Skeletal muscle satellite cell (primary cell): ENCODE data around the gene VTCN1.
"Not testable (repeated sequence)": the region's sequence is repeated elsewhere in the genome, so short reads cannot be mapped to it uniquely, and the experiment has no call there.

ENCODE experiments used
- H3K27me3 ChIP-seq: 2 replicates; pipeline ENCODE4 v1.7.0; 2013; ENCODE audit warnings: low read length; ENCODE audit not compliant: control insufficient read depth, insufficient read depth
- H3K36me3 ChIP-seq: 2 replicates; pipeline ENCODE4 v1.7.0; 2013; ENCODE audit warnings: mild to moderate bottlenecking, control low read depth, low read length; ENCODE audit not compliant: insufficient read depth
- H3K4me1 ChIP-seq: 2 replicates; pipeline ENCODE4 v1.7.0; 2013; ENCODE audit warnings: low read length; ENCODE audit not compliant: control insufficient read depth, insufficient read depth
- H3K4me2 ChIP-seq: 2 replicates; pipeline ENCODE4 v1.7.0; 2013; ENCODE audit warnings: mild to moderate bottlenecking, low read length
- H3K4me3 ChIP-seq: 2 replicates; pipeline ENCODE4 v1.7.0; 2013; ENCODE audit warnings: low read length
- H3K9ac ChIP-seq: 2 replicates; pipeline ENCODE4 v1.7.0; 2013; ENCODE audit warnings: mild to moderate bottlenecking, low read depth, low read length, moderate library complexity
- H3K9me3 ChIP-seq: replicated peaks from 2 replicates; pipeline ENCODE4 v1.7.0; 2013; ENCODE audit warnings: mild to moderate bottlenecking, control low read depth, low read length

Gene VTCN1

DNA sequence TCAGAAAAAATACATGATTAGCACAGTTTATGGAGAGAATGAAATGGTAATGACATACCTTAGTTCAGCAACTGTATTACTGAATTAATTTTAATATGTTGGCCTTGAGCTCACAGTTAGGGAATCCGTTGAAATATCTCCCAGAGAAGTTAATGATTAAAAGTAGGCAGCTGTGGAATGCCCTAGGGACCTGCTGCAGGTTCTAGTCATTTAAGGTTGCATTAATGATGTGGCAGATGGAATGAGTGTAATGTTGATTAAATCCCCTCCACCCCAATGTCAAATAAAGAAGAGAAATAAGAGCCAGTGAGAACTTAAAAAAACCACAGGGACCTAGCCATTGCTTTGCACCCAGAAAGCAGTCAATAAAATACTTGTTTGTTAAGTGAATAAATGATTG lies 48.8 kb downstream of the VTCN1 start:
- Histone ChIP-seq H3K4me2 (no peak overlapping the region), H3K4me1 (peaks cover 2% of the 10 kb centered on the region), H3K9ac (no peak overlapping the region), H3K27me3 (peaks cover 7% of the 10 kb centered on the region), H3K36me3 (no peaks in the 10 kb centered on the region), H3K9me3 (no peaks in the 10 kb centered on the region), H3K4me3 (no peak overlapping the region)

DNA sequence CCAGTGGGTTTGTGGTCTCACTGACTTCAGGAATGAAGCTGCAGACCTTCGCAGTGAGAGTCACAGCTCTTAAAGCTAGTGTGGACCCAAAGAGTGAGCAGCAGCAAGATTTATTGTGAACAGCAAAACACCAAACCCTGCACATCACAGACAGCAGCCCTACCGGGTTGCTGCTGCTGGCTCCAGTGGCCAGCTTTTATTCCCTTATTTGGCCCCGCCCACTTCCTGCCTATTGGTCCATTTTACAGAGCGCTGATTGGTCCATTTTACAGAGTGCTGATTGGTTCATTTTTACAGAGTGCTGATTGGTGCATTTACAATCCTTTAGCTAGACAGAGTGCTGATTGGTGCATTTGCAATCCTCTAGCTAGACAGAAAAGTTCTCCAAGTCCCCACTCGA lies 59.4 kb downstream of the VTCN1 start:
- not testable (repeated sequence) for H3K4me3 ChIP-seq, H3K9ac ChIP-seq, H3K36me3 ChIP-seq, H3K9me3 ChIP-seq, H3K27me3 ChIP-seq, H3K4me2 ChIP-seq
- H3K4me1 ChIP-seq, result peaks cover 18% of the 10 kb centered on the region

DNA sequence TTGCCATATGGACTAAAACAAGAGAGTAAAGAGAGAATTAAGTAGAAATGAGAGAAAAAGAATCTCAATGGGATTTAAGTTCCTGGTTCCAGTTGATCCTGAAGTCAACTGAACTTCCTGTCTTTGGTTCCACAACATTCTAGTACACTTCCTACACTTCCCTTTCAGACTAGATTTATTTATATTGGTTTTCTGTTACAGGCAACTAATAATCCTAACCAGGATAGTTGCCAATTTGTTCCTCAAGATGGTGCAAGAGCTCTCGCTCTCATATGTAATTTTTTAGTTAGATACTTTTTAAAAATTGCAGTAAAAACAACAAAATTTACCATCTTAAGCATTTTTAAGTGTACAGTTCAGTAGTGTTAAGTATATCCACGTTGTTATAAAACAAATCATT lies 60.4 kb downstream of the VTCN1 start:
- Histone ChIP-seq H3K4me3 (no peak overlapping the region), H3K9ac (no peak overlapping the region), H3K4me1 (peaks cover 21% of the 10 kb centered on the region), H3K36me3 (no peaks in the 10 kb centered on the region), H3K4me2 (no peak overlapping the region), H3K27me3 (no peaks in the 10 kb centered on the region), H3K9me3 (no peaks in the 10 kb centered on the region)

DNA sequence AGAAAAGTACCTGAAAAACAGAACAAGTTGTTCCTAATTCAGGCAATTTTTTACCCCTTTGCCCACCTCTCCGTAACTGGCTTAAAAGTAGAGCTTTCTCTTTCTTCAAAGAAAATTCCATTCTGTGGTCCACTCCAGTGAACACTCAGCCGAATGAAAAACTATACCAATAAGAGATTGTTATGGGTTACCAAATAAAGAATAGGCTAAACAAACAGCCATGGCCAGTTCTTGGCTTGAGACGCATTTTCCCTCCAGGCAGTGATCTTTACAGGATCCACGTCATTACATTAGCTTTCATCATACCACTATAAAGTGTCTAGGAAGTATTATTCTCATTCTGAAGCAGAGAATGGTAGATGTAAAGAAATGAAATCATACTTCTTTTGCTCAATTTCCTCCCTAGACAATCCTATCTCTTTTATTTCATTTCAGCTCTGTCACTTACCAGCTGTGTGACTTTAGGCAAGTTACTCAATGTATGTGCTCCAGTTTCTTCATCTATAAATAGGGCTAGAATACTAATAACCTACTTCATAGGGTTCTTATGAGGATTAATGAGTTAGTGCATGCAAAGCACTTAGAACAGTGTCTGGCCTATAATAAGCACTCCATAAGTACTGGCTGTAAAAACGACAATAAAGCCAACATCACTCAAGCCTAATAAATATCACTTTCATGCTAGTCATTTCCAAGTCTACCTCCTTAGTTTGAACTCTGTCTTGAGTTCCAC lies 62.7 kb downstream of the VTCN1 start:
- Histone ChIP-seq H3K4me1 (peaks cover 21% of the 10 kb centered on the region), H3K9me3 (no peaks in the 10 kb centered on the region), H3K36me3 (no peaks in the 10 kb centered on the region), H3K4me2 (no peak overlapping the region), H3K9ac (peak overlapping the region; percentile 4), H3K27me3 (no peaks in the 10 kb centered on the region), H3K4me3 (peak overlapping the region; percentile 26)

DNA sequence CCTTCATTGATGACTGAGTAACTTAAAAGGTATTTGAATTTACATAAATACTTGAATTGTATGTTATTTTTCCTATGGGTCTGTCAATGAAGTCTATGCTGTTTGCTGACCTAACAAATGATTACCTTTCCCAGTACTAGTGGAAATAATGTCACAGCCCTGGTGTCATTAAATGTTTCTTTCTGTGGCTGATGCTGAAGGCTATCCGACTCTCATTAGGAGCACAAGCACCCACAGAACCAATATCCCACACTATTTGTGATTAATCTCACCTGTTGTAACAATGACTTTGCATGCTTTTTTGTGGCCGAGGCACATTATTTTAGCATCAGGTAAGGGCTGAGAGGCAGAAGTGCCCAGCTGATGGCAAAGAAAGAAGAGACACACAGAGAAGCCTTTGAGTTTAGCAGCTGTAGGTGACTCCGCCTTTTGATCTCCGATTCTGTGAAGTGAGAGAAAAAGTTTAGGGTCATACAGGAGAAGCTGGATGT lies 63.3 kb downstream of the VTCN1 start:
- Histone ChIP-seq H3K4me1 (peaks cover 21% of the 10 kb centered on the region), H3K27me3 (no peaks in the 10 kb centered on the region), H3K9me3 (no peaks in the 10 kb centered on the region)

DNA sequence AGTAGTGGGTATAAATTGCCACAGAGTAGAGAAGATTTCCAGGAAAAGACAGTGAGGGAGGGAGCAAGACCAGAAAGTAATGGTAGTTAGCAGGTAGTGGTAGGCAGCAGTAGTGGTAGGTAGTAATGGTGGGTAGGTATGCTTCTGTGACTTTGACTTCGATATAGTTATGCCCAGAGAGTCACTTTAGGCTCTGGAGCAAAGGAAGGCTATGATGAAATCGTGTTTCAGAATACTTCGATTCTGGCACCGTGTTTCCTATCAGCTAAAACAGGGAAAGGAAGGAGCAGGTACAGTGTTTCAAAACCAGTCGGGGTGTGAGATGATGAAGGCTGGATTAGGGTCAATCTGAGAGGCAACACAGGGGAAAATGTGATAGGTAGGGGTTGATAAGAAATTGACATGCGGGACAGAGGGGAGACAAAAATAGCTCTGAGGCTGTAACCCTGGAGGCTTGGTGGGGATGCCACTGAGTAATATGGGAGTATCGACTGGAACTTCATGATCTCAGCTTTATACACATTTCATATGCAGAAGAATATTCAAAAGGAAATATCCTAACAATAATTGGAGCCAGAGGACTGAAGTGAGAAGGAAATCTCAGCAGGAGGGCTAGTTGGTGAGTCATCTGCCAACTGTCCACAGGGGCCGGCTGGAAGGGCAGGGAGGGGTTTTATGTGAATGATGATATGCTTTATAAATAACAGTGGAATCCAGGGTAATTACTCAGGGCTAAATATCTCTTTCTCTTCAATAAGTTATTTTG lies 64.0 kb downstream of the VTCN1 start:
- H3K4me2 ChIP-seq, result peak overlapping the region; percentile 61
- no peaks in the 10 kb centered on the region for H3K27me3 ChIP-seq
- no peak overlapping the region for H3K9ac ChIP-seq
- H3K4me3 ChIP-seq, result no peak overlapping the region
- no peaks in the 10 kb centered on the region for H3K9me3 ChIP-seq
- peaks cover 21% of the 10 kb centered on the region for H3K4me1 ChIP-seq
- H3K36me3 ChIP-seq, result no peaks in the 10 kb centered on the region

More for the DNA sequence above, 63.3 kb downstream of the VTCN1 start:
- peak overlapping the region; percentile 61 for H3K4me2 ChIP-seq
- no peaks in the 10 kb centered on the region for H3K36me3 ChIP-seq
- H3K4me3 ChIP-seq, result peak overlapping the region; percentile 26
- peak overlapping the region; percentile 4 for H3K9ac ChIP-seq

DNA sequence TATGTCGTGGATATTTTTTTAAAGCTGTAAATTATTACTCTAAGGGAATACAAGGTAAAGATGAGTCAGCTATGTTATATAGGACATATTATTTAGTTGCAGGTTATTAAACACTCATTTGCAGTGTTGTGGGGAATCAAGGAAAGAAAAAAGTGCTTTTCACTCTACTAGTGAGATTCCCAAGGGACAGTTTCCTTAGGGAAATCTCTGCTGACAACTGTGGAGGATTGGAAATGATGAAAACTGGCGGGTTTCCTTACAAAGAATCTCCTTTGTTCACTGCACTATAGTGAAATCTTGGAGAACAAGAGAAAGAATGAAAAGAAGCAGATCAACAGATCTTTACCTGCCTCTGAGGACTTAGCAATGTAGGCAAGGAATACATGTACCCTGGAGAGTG lies 64.7 kb downstream of the VTCN1 start:
- Histone ChIP-seq H3K4me2 (no peak overlapping the region), H3K36me3 (no peaks in the 10 kb centered on the region), H3K27me3 (no peaks in the 10 kb centered on the region), H3K9me3 (no peaks in the 10 kb centered on the region), H3K4me1 (peaks cover 21% of the 10 kb centered on the region), H3K9ac (no peak overlapping the region), H3K4me3 (no peak overlapping the region)

DNA sequence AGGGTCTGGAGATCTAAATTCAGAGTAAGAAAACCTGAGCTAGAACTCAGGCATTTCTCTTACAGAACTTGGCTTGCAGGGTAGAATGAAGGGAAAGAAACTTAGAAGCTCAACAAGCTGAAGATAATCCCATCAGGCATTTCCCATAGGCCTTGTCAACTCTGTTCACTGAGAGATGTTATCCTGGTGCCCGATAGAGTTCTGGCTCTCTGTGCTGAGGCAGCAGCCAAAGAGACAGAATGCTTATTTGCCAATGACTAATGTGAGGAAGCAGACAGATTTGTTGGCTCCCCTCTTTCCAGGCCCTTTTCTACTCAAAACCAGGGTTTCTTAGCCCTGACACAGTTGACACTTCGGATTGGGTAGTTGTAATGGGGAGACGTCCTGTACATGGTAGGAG lies 66.9 kb downstream of the VTCN1 start:
- Histone ChIP-seq H3K9ac (no peak overlapping the region), H3K4me1 (peaks cover 21% of the 10 kb centered on the region), H3K4me3 (no peak overlapping the region), H3K27me3 (no peaks in the 10 kb centered on the region), H3K36me3 (no peaks in the 10 kb centered on the region), H3K4me2 (no peak overlapping the region), H3K9me3 (no peaks in the 10 kb centered on the region)

DNA sequence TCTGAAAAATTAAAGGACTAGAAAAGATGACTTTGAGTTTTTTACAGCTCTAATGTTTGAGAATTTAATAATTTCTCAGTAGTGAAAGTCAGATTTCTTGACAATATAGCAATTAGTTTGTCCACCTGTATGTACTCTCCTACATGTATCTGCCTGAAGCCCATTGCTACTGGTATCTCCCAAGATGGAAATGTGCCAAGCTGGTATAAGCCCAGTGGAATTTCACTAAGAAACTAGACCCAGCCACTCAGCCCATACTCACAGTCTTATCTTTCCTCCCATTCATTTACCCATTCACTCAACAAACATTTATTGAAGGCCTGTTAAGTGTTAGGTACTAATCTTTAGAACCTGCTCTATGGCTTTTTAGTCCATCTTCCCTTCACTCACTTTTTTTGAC lies 67.6 kb downstream of the VTCN1 start:
- Histone ChIP-seq H3K4me2 (no peak overlapping the region), H3K27me3 (no peaks in the 10 kb centered on the region), H3K9ac (no peak overlapping the region), H3K36me3 (no peaks in the 10 kb centered on the region), H3K9me3 (no peaks in the 10 kb centered on the region), H3K4me1 (peaks cover 20% of the 10 kb centered on the region), H3K4me3 (no peak overlapping the region)

DNA sequence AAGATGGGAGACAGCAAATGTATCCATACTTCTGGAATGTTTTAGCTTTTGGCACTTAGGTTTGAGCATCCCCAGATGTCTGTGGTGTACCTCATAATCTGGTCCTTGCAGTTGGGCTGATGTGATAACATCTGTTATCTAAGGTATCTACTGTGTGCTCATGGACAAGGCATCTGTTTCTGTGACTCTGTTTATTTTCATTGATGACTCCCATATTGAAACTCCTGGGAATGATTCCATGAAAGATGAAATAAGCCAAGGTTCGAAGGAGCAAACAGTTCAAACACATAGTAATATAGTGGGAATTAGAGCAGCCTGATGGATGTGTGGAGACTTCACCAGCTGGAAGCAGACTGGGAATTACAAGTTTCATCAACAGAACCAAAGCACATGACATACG lies 68.5 kb downstream of the VTCN1 start:
- peaks cover 10% of the 10 kb centered on the region for H3K4me1 ChIP-seq
- H3K9me3 ChIP-seq, result no peaks in the 10 kb centered on the region
- no peak overlapping the region for H3K4me2 ChIP-seq
- H3K27me3 ChIP-seq, result no peaks in the 10 kb centered on the region
- H3K4me3 ChIP-seq, result no peak overlapping the region
- no peak overlapping the region for H3K9ac ChIP-seq
- no peaks in the 10 kb centered on the region for H3K36me3 ChIP-seq

DNA sequence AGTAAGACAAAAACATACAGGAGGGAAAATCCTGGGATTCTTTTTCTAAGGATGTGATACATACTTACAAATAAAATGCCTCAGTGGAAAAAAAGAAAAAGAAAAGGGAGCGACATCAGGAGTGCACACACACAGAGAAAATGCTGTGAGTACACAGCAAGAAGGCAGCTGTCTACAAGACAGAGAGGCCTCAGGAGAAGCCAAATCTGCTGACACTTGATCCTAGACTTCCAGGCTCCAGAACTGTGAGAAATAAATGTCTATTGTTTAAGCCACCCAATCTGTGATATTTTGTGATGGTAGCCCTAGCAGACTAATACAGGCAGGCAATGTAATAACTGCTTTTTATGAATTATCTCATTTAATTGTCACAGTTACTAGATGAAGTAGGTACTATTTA lies 72.2 kb downstream of the VTCN1 start:
- Histone ChIP-seq H3K4me3 (no peak overlapping the region), H3K4me1 (no peaks in the 10 kb centered on the region), H3K9ac (no peak overlapping the region), H3K27me3 (no peaks in the 10 kb centered on the region), H3K4me2 (no peak overlapping the region), H3K36me3 (no peaks in the 10 kb centered on the region), H3K9me3 (no peaks in the 10 kb centered on the region)

DNA sequence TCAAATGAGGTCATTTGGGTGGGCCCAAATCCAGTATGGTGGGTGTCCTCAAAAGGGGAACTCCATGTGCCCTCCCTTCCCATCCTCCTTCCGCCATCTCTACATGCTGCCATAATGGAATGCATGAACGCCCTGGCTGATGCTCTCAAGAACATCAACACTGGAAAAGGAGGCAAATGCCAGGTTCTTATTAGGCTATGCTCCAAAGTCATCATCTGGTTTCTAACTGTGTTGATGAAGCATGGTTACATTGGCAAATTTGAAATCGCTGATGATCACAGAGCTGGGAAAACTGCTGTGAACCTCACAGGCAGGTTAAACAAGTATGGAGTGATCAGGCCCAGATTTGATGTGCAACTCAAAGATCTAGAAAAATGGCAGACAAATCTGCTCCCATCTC lies 72.6 kb downstream of the VTCN1 start:
- Histone ChIP-seq H3K9ac (no peak overlapping the region), H3K27me3 (no peaks in the 10 kb centered on the region), H3K4me2 (no peak overlapping the region), H3K4me3 (no peak overlapping the region), H3K4me1 (no peaks in the 10 kb centered on the region), H3K9me3 (no peaks in the 10 kb centered on the region), H3K36me3 (no peaks in the 10 kb centered on the region)
